SK-N-SH treated with all-trans-retinoic acid at 6 μM for 48 hours (cell line): ENCODE data around the gene SLC25A11.

Experiments
- ATAC-seq: fragments of 200-7000 bp; cut with Tn5 transposase; 3 replicates; pipeline ENCODE4 v1.9.1; 2020; ENCODE audit warnings: mild to moderate bottlenecking, moderate library complexity
- BACH2 ChIP-seq: fragments of 250-450 bp; sonication (Bioruptor Pico); IDR thresholded peaks from 2 replicates; pipeline ENCODE4 v1.9.0; 2021; ENCODE audit warnings: mild to moderate bottlenecking, borderline replicate concordance
- CREB5 ChIP-seq: fragments of 250-450 bp; sonication (Bioruptor Pico); IDR thresholded peaks from 2 replicates; pipeline ENCODE4 v1.5.1; 2020; ENCODE audit warnings: low read depth, mild to moderate bottlenecking, moderate library complexity
- CSDC2 ChIP-seq: fragments of 250-450 bp; sonication (Bioruptor Pico); IDR thresholded peaks from 2 replicates; pipeline ENCODE4 v1.5.0; 2020; ENCODE audit warnings: mild to moderate bottlenecking, moderate library complexity
- CSRNP3 ChIP-seq: fragments of 250-450 bp; sonication (Bioruptor Pico); IDR thresholded peaks from 2 replicates; pipeline ENCODE4 v1.5.1; 2021; ENCODE audit warnings: mild to moderate bottlenecking, moderate library complexity
- GLIS3 ChIP-seq: fragments of 250-450 bp; sonication (Bioruptor Pico); IDR thresholded peaks from 2 replicates; pipeline ENCODE4 v1.5.0; 2020; ENCODE audit warnings: mild to moderate bottlenecking, moderate library complexity
- ISL1 ChIP-seq: fragments of 250-450 bp; sonication (Bioruptor Pico); IDR thresholded peaks from 2 replicates; pipeline ENCODE4 v2.1.2; 2022; ENCODE audit warnings: mild to moderate bottlenecking, moderate library complexity
- OSR1 ChIP-seq: fragments of 250-450 bp; sonication (Bioruptor Pico); IDR thresholded peaks from 2 replicates; pipeline ENCODE4 v1.8.0; 2022; ENCODE audit warnings: moderate library complexity, mild to moderate bottlenecking, inconsistent platforms
- PATZ1 ChIP-seq: fragments of 250-450 bp; sonication (Bioruptor Pico); IDR thresholded peaks from 2 replicates; pipeline ENCODE4 v1.8.0; 2020; ENCODE audit warnings: mild to moderate bottlenecking, moderate library complexity, borderline replicate concordance
- POU6F1 ChIP-seq: fragments of 250-450 bp; sonication (Bioruptor Pico); IDR thresholded peaks from 2 replicates; pipeline ENCODE4 v1.8.0; 2021; ENCODE audit warnings: low read depth, mild to moderate bottlenecking, moderate library complexity, borderline replicate concordance
- PPARA ChIP-seq: fragments of 250-450 bp; sonication (Bioruptor Pico); IDR thresholded peaks from 2 replicates; pipeline ENCODE4 v1.5.0; 2020; ENCODE audit warnings: mild to moderate bottlenecking, borderline replicate concordance
- RARB ChIP-seq: fragments of 250-450 bp; sonication (Bioruptor Pico); IDR thresholded peaks from 2 replicates; pipeline ENCODE4 v1.8.0; 2021; ENCODE audit warnings: mild to moderate bottlenecking, moderate library complexity
- TCF4 ChIP-seq: fragments of 250-450 bp; sonication (Bioruptor Pico); IDR thresholded peaks from 2 replicates; pipeline ENCODE4 v1.8.0; 2021; ENCODE audit warnings: mild to moderate bottlenecking, moderate library complexity, borderline replicate concordance
- TOX ChIP-seq: fragments of 250-450 bp; sonication (Bioruptor Pico); IDR thresholded peaks from 2 replicates; pipeline ENCODE4 v1.8.0; 2021; ENCODE audit warnings: mild to moderate bottlenecking, moderate library complexity, borderline replicate concordance
- TSHZ2 ChIP-seq: fragments of 250-450 bp; sonication (Bioruptor Pico); IDR thresholded peaks from 2 replicates; pipeline ENCODE4 v1.5.0; 2020; ENCODE audit warnings: mild to moderate bottlenecking, moderate library complexity
- ZFP3 ChIP-seq: fragments of 250-450 bp; sonication (Bioruptor Pico); IDR thresholded peaks from 2 replicates; pipeline ENCODE4 v1.5.0; 2020; ENCODE audit warnings: mild to moderate bottlenecking, moderate library complexity
- ZFP30 ChIP-seq: fragments of 450-650 bp; formaldehyde crosslinking; IDR thresholded peaks from 2 replicates; pipeline ENCODE4 v1.5.0; 2022; ENCODE audit warnings: mild to moderate bottlenecking, moderate library complexity
- ZNF565 ChIP-seq: fragments of 450-650 bp; formaldehyde crosslinking; conservative IDR thresholded peaks from 2 replicates; pipeline ENCODE4 v1.5.0; 2020; ENCODE audit warnings: low read depth, mild to moderate bottlenecking, moderate library complexity
- ZNF70 ChIP-seq: fragments of 450-650 bp; formaldehyde crosslinking; IDR thresholded peaks from 2 replicates; pipeline ENCODE4 v1.5.0; 2020; ENCODE audit warnings: mild to moderate bottlenecking, moderate library complexity
- ZNF8 ChIP-seq: fragments of 450-650 bp; formaldehyde crosslinking; IDR thresholded peaks from 2 replicates; pipeline ENCODE4 v1.5.0; 2020; ENCODE audit warnings: mild to moderate bottlenecking, moderate library complexity

The SLC25A11 gene

GRCh38 chr17:4959261-4959965, 19.6 kb upstream of the SLC25A11 start:
- no peak for ATAC-seq
- TF ChIP-seq PPARA (CRISPR knock-in tag) (no peak), ZFP30 (CRISPR knock-in tag) (no peak), ISL1 (CRISPR knock-in tag) (no peak), ZNF8 (CRISPR knock-in tag) (no peak), CREB5 (no peak), PATZ1 (no peak), RARB (CRISPR knock-in tag) (no peak), CSDC2 (CRISPR knock-in tag) (no peak), ZNF565 (no peak), POU6F1 (CRISPR knock-in tag) (no peak), CSRNP3 (CRISPR knock-in tag) (no peak), OSR1 (no peak), BACH2 (no peak), TCF4 (no peak), ZFP3 (CRISPR knock-in tag) (no peak), TSHZ2 (no peak), TOX (CRISPR knock-in tag) (no peak), GLIS3 (CRISPR knock-in tag) (no peak)

GRCh38 chr17:4958102-4958501, 18.3 kb upstream of the SLC25A11 start:
- no peak for ATAC-seq
- TF ChIP-seq PPARA (CRISPR knock-in tag) (no peak), ZFP3 (CRISPR knock-in tag) (no peak), TOX (CRISPR knock-in tag) (no peak), BACH2 (no peak), ZNF70 (CRISPR knock-in tag) (no peak), OSR1 (no peak)

- TF ChIP-seq CSDC2 (CRISPR knock-in tag) = no peak
- TF ChIP-seq, all 23 proteins: peak for 0
- no peak for ATAC-seq
These were observed 16.7 kb upstream of the SLC25A11 start for GRCh38 chr17:4956493-4957061.

GRCh38 chr17:4955091-4955490, 15.2 kb upstream of the SLC25A11 start:
- ATAC-seq = no peak
- TF ChIP-seq GLIS3 (CRISPR knock-in tag) (no peak), PPARA (CRISPR knock-in tag) (no peak)
